Fibroblast of upper back skin (primary cell): ENCODE data around the gene BLTP3A.
"Not testable (repeated sequence)": the region's sequence is repeated elsewhere in the genome, so short reads cannot be mapped to it uniquely, and the experiment has no call there.

Experiments used
- DNase-seq: peaks from one replicate; pipeline ENCODE4 v3.0.0-alpha.2; 2013

The BLTP3A gene

GRCh38 chr6:34793877-34794276, 2.0 kb downstream of the BLTP3A start:
- no peak for DNase-seq

- DNase-seq: peak; percentile 11
These were observed 4.0 kb downstream of the BLTP3A start for GRCh38 chr6:34795836-34796425.

DNA sequence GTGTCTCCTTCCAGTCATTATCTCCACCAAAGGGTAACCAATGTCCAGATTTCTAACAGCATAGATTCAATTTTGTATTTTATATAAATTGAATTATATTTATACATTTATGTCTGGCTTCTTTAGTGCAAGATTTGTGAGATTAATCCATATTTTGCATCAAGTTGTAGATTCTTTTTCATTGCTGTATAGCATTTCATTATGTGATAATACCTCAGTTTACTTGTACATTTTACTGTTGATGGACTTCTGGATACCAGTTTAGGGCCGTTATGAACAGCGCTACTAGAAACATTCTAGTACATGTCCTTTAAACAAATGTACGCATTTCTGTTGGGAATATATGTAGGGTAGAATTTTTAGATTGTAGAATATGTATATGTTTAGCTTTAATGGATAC, 6.2 kb downstream of the BLTP3A start:
- no peak for DNase-seq

DNA sequence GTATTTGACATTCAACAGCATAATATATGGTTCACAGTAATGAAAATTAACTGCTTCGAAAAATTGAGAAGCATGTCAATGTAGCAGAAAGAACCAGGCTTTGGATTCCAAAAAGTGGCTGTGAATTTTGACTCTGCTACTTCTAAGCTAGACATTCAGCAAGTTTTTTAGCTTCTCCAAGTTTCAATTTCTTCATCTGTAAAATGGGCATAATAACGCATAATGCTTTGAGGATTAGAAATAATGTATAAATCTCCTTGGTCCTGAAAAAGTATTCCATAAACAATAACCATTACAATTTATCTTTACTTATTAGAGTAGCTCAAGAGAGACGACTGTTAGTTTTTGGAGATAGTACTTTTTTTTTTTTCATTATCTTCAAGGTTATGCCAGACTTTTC, 7.7 kb downstream of the BLTP3A start:
- no peak for DNase-seq

DNA sequence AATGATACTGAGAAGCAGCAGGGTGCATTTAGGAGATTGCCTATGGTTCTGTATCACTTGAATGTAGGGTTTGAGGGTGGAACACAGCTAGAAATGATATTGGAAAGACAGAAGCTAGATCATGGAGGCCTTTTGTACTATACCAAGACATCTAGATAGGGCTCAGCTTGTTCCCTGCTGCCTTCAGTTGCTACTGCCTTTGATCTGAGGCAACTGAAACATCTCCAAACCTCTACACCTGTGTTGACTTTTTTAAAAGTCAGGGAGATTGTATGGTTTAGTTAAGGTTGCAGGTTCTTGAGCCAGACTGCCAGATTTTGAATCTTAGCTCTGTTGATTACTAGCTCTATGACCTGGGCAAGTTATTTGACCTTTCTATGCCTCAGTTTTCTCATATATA, 12.7 kb downstream of the BLTP3A start:
- DNase-seq: no peak

DNA sequence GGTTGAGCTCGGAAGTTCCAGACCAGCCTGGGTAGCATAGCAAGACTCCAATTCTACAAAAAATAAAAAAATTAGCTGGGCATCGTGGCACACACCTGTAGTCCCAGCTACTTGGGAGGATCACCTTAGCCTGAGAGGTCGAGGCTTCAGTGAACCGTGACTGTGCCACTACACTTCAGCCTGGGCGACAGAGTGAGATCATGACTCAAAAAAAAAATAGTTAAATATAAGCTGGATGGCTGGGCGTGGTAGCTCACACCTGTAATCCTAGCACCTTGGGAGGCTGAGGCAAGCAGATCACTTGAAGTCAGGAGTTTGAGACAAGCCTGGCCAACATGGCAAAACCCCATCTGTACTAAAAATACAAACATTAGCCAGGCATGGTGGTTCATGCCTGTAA, 13.2 kb downstream of the BLTP3A start:
- not testable (repeated sequence) for DNase-seq

DNA sequence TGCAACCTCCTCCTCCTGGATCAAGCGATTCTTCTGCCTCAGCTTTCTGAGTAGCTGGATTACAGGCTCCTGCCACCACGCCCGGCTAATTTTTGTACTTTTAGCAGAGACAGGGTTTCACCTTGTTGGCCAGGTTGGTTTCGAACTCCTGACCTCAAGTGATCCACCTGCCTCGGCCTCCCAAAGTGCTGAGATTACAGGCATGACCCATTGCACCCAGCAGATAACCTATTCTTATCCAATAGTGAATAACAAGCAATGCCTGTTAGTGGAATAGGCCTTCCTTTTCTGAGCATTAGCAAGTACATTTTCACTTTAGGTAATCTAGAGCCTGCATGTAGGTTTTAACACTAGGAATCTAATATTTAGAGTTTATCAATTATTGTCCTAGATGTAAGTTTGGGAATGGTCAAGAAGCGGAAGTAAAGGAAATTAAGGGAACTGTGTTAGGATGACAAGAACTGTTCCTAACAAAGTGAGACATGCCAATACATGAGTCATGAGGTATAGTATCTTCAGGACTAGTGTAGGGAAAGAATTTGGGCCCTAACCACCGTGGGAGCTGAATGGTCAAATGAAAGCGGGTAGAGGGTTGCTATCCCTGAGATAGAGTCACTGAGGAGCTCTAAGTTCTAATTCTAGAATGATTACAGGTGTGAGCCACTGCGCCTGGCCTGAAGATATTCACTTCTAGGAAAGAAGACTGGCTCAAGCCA, 15.0 kb downstream of the BLTP3A start:
- DNase-seq: peak; percentile 52

- not testable (repeated sequence) for DNase-seq
These were observed 16.6 kb downstream of the BLTP3A start for GRCh38 chr6:34808473-34808872.

- DNase-seq: not testable (repeated sequence)
These were observed 17.5 kb downstream of the BLTP3A start for GRCh38 chr6:34809419-34809818.

GRCh38 chr6:34810017-34810882, 18.4 kb downstream of the BLTP3A start:
- no peak for DNase-seq

- DNase-seq: no peak
These were observed 19.2 kb downstream of the BLTP3A start for GRCh38 chr6:34810936-34811632.

- no peak for DNase-seq
These were observed 21.3 kb downstream of the BLTP3A start for GRCh38 chr6:34813028-34813713.

DNA sequence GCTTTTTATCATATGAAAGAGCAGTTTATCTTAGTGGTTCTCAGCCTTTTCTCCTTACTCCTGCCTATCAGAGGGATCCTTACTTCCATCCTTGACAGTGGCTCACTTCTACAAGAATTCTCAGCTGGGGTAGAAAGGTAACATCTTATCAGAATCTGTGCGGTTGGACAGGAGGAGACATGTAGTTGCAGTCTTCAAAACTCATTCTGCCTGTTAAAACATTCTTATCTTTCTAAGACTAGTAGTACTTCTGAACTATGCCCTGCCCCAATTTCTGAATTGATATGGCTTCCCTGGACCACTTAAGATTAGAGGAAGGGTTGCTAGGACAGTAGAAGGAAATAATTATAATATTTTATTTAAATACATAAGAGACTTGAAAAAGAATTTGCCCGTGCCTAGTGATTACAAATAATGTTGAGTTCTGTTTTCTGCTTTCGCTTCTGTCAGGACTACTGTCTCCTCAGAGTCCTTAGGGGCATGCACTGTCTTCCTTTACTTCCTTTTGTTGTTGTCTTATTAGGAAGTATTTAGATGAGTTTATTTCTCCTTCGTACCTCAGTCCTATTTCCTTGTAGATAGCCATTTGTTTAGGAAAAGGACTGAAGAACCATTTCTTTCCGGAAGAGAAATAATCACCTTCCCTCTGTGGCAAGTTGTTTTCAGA, 24.9 kb downstream of the BLTP3A start:
- no peak for DNase-seq

- peak; percentile 27 for DNase-seq
These were observed 25.6 kb downstream of the BLTP3A start for GRCh38 chr6:34817446-34817845.

DNA sequence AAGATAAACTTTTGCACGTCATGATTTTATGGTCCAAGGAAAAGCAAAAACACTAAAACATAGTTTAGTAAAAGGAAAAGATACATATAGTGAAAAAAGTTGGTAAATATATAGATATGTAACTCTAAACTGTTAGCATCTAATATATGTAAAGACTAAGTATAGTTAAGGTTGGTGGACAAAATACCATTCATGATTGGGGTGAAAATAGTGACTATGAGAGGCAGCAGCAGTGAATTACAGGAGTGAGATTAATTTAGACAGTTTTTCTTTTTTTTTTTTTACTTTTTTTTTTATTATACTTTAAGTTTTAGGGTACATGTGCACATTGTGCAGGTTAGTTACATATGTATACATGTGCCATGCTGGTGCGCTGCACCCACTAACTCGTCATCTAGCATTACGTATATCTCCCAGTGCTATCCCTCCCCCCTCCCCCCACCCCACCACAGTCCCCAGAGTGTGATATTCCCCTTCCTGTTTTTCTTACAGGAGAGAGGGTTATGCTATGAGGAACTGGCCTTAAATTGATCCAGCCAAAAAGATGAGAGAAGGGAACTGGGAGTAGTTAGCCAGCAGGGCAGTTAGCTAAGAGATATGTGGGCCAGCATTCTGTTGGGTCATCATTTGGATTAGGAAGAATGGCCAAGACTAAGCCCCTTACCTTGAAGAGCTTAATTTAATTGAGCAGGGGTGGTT, 27.1 kb downstream of the BLTP3A start:
- DNase-seq: not testable (repeated sequence)

GRCh38 chr6:34819571-34820480, 27.9 kb downstream of the BLTP3A start:
- no peak for DNase-seq

DNA sequence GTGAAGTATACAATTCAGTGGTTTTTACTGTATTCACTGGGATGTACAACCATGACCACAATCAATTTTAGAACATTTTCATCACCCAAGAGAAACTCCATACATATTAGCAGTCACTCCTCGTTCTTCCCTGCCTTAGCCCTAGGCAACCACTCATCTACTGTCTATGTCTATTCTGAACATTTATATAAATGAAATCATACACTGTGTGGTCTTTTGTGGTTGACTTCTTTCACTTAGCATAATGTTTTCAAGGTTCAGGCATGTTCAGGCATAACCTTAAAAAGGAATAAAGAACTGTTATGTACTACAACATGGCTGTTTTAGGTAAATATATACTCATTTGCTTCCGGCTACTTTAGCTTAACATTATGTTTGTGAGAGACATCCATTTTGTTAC, 37.3 kb downstream of the BLTP3A start:
- DNase-seq: no peak

DNA sequence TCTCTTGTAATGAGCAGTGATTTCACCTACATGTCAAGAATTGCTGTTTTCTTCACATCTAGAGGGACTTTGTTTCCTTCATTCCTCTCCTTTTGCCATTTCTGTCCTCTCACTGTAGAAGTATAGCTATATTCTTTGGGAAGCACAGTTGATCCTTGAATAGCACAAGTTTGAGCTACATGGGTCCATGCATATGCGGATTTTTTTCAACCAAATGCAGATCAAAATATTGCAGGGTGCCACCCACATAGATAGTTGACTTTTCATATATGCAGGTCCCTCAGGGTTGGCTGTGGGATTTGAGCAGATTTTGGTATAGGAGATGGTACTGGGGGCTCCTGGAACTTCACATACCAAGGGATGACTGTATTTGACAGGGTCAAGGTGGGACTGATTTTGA, 41.1 kb downstream of the BLTP3A start:
- DNase-seq: no peak

DNA sequence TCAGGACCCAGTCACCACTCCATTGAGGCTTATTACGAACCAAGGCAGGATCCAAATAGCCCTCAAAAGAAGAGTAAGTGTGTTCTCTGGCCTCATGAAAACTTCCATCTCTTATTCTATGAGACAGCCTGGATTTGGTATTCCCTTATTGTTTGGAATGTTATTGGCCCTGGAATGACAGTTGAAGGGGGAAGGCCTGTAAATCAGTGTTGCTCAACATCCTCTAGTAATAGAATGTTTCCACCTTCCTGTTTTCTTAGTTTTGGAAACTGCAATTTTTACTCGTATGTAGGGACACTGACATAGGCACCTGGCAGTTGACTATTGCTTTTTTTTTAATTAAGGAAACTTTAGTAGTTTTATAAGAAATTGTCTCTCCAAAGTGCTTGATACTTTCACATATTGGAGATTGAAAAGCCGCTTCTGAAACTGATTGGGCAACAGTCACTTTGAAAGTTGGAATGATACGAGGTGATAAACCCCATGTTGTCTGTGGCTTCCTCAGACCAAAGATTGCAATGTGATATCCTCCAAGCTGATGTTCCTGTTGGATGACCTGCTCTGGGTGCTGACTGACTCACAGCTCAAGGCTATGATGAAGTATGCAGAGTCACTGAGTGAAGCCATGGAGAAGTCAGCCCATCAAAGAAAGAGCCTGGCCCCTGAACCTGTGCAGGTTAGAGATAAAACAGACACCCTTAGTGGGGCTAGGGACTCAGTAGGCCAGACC, 43.1 kb downstream of the BLTP3A start:
- DNase-seq: peak; percentile 19

DNA sequence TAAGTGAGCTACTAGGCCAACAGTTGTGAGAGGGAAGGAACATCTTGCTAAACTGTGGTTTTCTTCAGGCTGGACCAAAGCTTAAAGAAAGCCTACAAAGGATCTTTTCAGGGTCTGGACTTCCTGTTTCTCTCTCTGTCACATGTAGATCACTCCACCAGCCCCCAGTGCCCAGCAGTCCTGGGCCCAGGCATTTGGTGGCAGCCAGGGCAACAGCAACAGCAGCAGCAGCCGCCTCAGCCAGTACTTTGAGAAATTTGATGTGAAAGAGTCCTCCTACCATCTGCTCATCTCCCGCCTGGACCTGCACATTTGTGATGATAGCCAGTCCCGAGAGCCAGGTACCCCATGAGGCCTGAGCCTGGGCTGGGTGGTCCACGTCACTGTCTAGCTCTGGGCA, 44.1 kb downstream of the BLTP3A start:
- no peak for DNase-seq
